GM18858 (cell line): ENCODE measurements around the gene ICA1.
A peak's percentile ranks its signal among the peaks of the same experiment; 100 is the strongest.

ENCODE experiments used
- ATAC-seq: cut with Tn5 transposase; IDR thresholded peaks from one replicate; pipeline ENCODE4 v1.9.1; 2021; ENCODE audit not compliant: unreplicated experiment

The ICA1 gene

GRCh38 chr7:8228766-8229674 is 32.9 kb downstream of the ICA1 start:
- ATAC-seq, result no peak

- no peak for ATAC-seq
These were observed 33.9 kb downstream of the ICA1 start for GRCh38 chr7:8228068-8228467.

- no peak for ATAC-seq
These were observed 34.7 kb downstream of the ICA1 start for GRCh38 chr7:8227261-8227660.

- ATAC-seq, result no peak
These were observed 35.5 kb downstream of the ICA1 start for GRCh38 chr7:8226501-8226900.

GRCh38 chr7:8221567-8221966 is 40.4 kb downstream of the ICA1 start:
- ATAC-seq, result no peak

GRCh38 chr7:8221101-8221495 is 40.9 kb downstream of the ICA1 start:
- no peak for ATAC-seq

- no peak for ATAC-seq
These were observed 41.4 kb downstream of the ICA1 start for GRCh38 chr7:8220376-8221100.

GRCh38 chr7:8217200-8218068 is 44.5 kb downstream of the ICA1 start:
- peak; percentile 65 for ATAC-seq

- no peak for ATAC-seq
These were observed 45.7 kb downstream of the ICA1 start for GRCh38 chr7:8216334-8216690.

GRCh38 chr7:8215648-8216333 is 46.2 kb downstream of the ICA1 start:
- ATAC-seq, result no peak

- ATAC-seq, result no peak
These were observed 47.6 kb downstream of the ICA1 start for GRCh38 chr7:8214244-8214824.

- no peak for ATAC-seq
These were observed 48.6 kb downstream of the ICA1 start for GRCh38 chr7:8213381-8213780.

- no peak for ATAC-seq
These were observed 49.3 kb downstream of the ICA1 start for GRCh38 chr7:8212638-8213037.

- ATAC-seq, result no peak
These were observed 50.3 kb downstream of the ICA1 start for GRCh38 chr7:8211725-8212096.

- ATAC-seq, result no peak
These were observed 50.9 kb downstream of the ICA1 start for GRCh38 chr7:8210845-8211724.

GRCh38 chr7:8209353-8209752 is 52.6 kb downstream of the ICA1 start:
- ATAC-seq, result no peak

- ATAC-seq, result no peak
These were observed 53.2 kb downstream of the ICA1 start for GRCh38 chr7:8208816-8209215.

- ATAC-seq, result no peak
These were observed 55.0 kb downstream of the ICA1 start for GRCh38 chr7:8206956-8207355.

GRCh38 chr7:8205537-8205936 is 56.4 kb downstream of the ICA1 start:
- no peak for ATAC-seq

- no peak for ATAC-seq
These were observed 57.0 kb downstream of the ICA1 start for GRCh38 chr7:8205031-8205387.
